ENCODE measurements around the gene CXXC5.
"Not testable (repeated sequence)": the region's sequence is repeated elsewhere in the genome, so short reads cannot be mapped to it uniquely, and the experiment has no call there.

The CXXC5 gene

GRCh38 chr5:139719970-139720369 is 71.8 kb downstream of the CXXC5 start:
- H3K9me3 ChIP-seq (ENCODE audit: control insufficient read depth, insufficient read depth, low read length), result not testable (repeated sequence)

GRCh38 chr5:139723986-139724587 is 75.9 kb downstream of the CXXC5 start:
- Histone ChIP-seq H3K36me3 (ENCODE audit: insufficient read depth, low read length) (no peaks in the 10 kb centered on the region), H3K9me3 (ENCODE audit: control insufficient read depth, insufficient read depth, low read length) (no peaks in the 10 kb centered on the region), H3K4me1 (ENCODE audit: insufficient read depth, low read length) (no peaks in the 10 kb centered on the region; the same call in 1 of the 2 replicates), H3K9ac (ENCODE audit: low read depth, low read length) (no peak overlapping the region)

More at GRCh38 chr5:139719970-139720369, 71.8 kb downstream of the CXXC5 start:
- H3K36me3 ChIP-seq (ENCODE audit: insufficient read depth, low read length); H3K9ac ChIP-seq (ENCODE audit: low read depth, low read length); H3K4me1 ChIP-seq (ENCODE audit: insufficient read depth, low read length): not testable (repeated sequence)

GRCh38 chr5:139725073-139725830 is 77.1 kb downstream of the CXXC5 start:
- Histone ChIP-seq H3K9me3 (ENCODE audit: control insufficient read depth, insufficient read depth, low read length) (no peaks in the 10 kb centered on the region), H3K4me1 (ENCODE audit: insufficient read depth, low read length) (no peaks in the 10 kb centered on the region; the same call in 1 of the 2 replicates), H3K36me3 (ENCODE audit: insufficient read depth, low read length) (no peaks in the 10 kb centered on the region), H3K9ac (ENCODE audit: low read depth, low read length) (no peak overlapping the region)

GRCh38 chr5:139726248-139726647 is 78.1 kb downstream of the CXXC5 start:
- Histone ChIP-seq H3K36me3 (ENCODE audit: insufficient read depth, low read length) (no peaks in the 10 kb centered on the region), H3K9ac (ENCODE audit: low read depth, low read length) (no peak overlapping the region), H3K9me3 (ENCODE audit: control insufficient read depth, insufficient read depth, low read length) (no peaks in the 10 kb centered on the region), H3K4me1 (ENCODE audit: insufficient read depth, low read length) (no peaks in the 10 kb centered on the region; the same call in 1 of the 2 replicates)

- H3K4me1 ChIP-seq (ENCODE audit: insufficient read depth, low read length); H3K36me3 ChIP-seq (ENCODE audit: insufficient read depth, low read length); H3K9me3 ChIP-seq (ENCODE audit: control insufficient read depth, insufficient read depth, low read length); H3K9ac ChIP-seq (ENCODE audit: low read depth, low read length): not testable (repeated sequence)
Observed at GRCh38 chr5:139727615-139728014, 79.5 kb downstream of the CXXC5 start.

- H3K4me1 ChIP-seq (ENCODE audit: insufficient read depth, low read length), result no peaks in the 10 kb centered on the region; the same call in 1 of the 2 replicates
- no peak overlapping the region for H3K9ac ChIP-seq (ENCODE audit: low read depth, low read length)
- no peaks in the 10 kb centered on the region for H3K9me3 ChIP-seq (ENCODE audit: control insufficient read depth, insufficient read depth, low read length)
- H3K36me3 ChIP-seq (ENCODE audit: insufficient read depth, low read length), result no peaks in the 10 kb centered on the region
Observed at GRCh38 chr5:139731281-139731680, 83.1 kb downstream of the CXXC5 start.

GRCh38 chr5:139732019-139732418 is 83.9 kb downstream of the CXXC5 start:
- Histone ChIP-seq H3K9me3 (ENCODE audit: control insufficient read depth, insufficient read depth, low read length) (no peaks in the 10 kb centered on the region), H3K4me1 (ENCODE audit: insufficient read depth, low read length) (no peaks in the 10 kb centered on the region; the same call in 1 of the 2 replicates), H3K9ac (ENCODE audit: low read depth, low read length) (no peak overlapping the region), H3K36me3 (ENCODE audit: insufficient read depth, low read length) (no peaks in the 10 kb centered on the region)

GRCh38 chr5:139733010-139733688 is 85.0 kb downstream of the CXXC5 start:
- Histone ChIP-seq H3K9me3 (ENCODE audit: control insufficient read depth, insufficient read depth, low read length) (no peaks in the 10 kb centered on the region), H3K4me1 (ENCODE audit: insufficient read depth, low read length) (no peaks in the 10 kb centered on the region; the same call in 1 of the 2 replicates), H3K36me3 (ENCODE audit: insufficient read depth, low read length) (no peaks in the 10 kb centered on the region), H3K9ac (ENCODE audit: low read depth, low read length) (no peak overlapping the region)

All from ES-I3 (cell line).